GM12878 (cell line): ENCODE measurements around the gene PRKCE. TPM values are rescaled to one million over a fixed set of nuclear protein-coding genes. Genes with fewer than 3 reads are reported as not detected.

ENCODE experiments used
- ATAC-seq: fragments of 200-7000 bp; cut with Tn5 transposase; 3 replicates; pipeline ENCODE4 v1.9.1; 2020; ENCODE audit warnings: mild to moderate bottlenecking, moderate library complexity
- BruUV-seq: library from RNA; stranded (reverse); fragments of 400-500 nt; replicated peaks from 2 replicates; lab custom pipeline; 2021; lab: Mats Ljungman, UMichigan
- CTCF ChIA-PET: fragments of 300-600 bp; sonication (Branson Sonifier 250); formaldehyde crosslinking; extraction: SDS; loops from one replicate; lab custom pipeline; 2021; ENCODE audit warnings: inconsistent platforms; lab: Yijun Ruan, JAX
- POLR2A ChIA-PET: fragments of 350-600 bp; formaldehyde crosslinking; extraction: SDS; loops from one replicate; lab custom pipeline; 2021; ENCODE audit warnings: inconsistent platforms; lab: Charles Lee
- RAD21 ChIA-PET: fragments of 300-600 bp; sonication (Branson Sonifier 250); formaldehyde crosslinking; loops from one replicate; lab custom pipeline; 2023; ENCODE audit warnings: antibody characterized with exemption; ENCODE audit not compliant: unreplicated experiment; lab: Charles Lee
- SMC1A ChIA-PET: fragments of 300-600 bp; sonication (Branson Sonifier 250); formaldehyde crosslinking; loops from one replicate; lab custom pipeline; 2023; ENCODE audit not compliant: unreplicated experiment, uncharacterized antibody; lab: Charles Lee
- DNase-seq: peaks from one replicate; pipeline ENCODE4 v3.0.0-alpha.2; 2011; ENCODE audit warnings: low read depth, low spot score
- FAIRE-seq: peaks from 3 replicates; lab custom pipeline; 2011; peaks lifted over from hg19 to GRCh38; lab: Jason Lieb, UNC
- H2AFZ ChIP-seq: 2 replicates; pipeline ENCODE4 v1.6.0; 2011; ENCODE audit warnings: low read depth, low read length, control low read depth; ENCODE audit not compliant: control insufficient read depth
- H3K27ac ChIP-seq: 2 replicates; pipeline ENCODE4 v1.5.1; 2011; ENCODE audit warnings: control low read depth; ENCODE audit not compliant: control insufficient read depth, insufficient read depth
- H3K27me3 ChIP-seq, 2 experiments: replicated peaks in 1 of 2; 2 replicates each; pipeline versions ENCODE4 v1.6.0 to v1.6.1; 2011; ENCODE audit warnings: low read length in 1 of 2; ENCODE audit not compliant: control insufficient read depth in 2 of 2, insufficient read depth in 2 of 2
- H3K36me3 ChIP-seq, 2 experiments: 2 replicates each; pipeline ENCODE4 v1.5.1; 2011; ENCODE audit warnings: low read length in 1 of 2; ENCODE audit not compliant: control insufficient read depth in 2 of 2, insufficient read depth in 2 of 2
- H3K4me1 ChIP-seq: 2 replicates; pipeline ENCODE4 v1.6.1; 2011; ENCODE audit warnings: mild to moderate bottlenecking, low read length, moderate library complexity, mixed read lengths; ENCODE audit not compliant: control insufficient read depth, insufficient read depth
- H3K4me2 ChIP-seq: 2 replicates; pipeline ENCODE4 v1.6.0; 2011; ENCODE audit warnings: control low read depth; ENCODE audit not compliant: control insufficient read depth, insufficient read depth
- H3K4me3 ChIP-seq: fragments of 200-600 bp; sonication (generic); 2 replicates; pipeline ENCODE4 v1.5.1; 2016
- H3K79me2 ChIP-seq: 2 replicates; pipeline ENCODE4 v1.6.0; 2011; ENCODE audit warnings: low read length; ENCODE audit not compliant: control insufficient read depth, insufficient read depth
- H3K9ac ChIP-seq: 2 replicates; pipeline ENCODE4 v1.8.0; 2011; ENCODE audit warnings: low read length, control low read depth, mixed read lengths; ENCODE audit not compliant: control insufficient read depth, insufficient read depth
- H3K9me3 ChIP-seq: replicated peaks from 3 replicates; pipeline ENCODE4 v1.5.1; 2011; ENCODE audit warnings: mild to moderate bottlenecking, low read length; ENCODE audit not compliant: control insufficient read depth, insufficient read depth
- H4K20me1 ChIP-seq: 2 replicates; pipeline ENCODE4 v1.6.0; 2011; ENCODE audit not compliant: control insufficient read depth, insufficient read depth
- BCL11A ChIP-seq: IDR thresholded peaks from 2 replicates; pipeline ENCODE4 v1.6.1; 2011; ENCODE audit warnings: low read depth, low read length
- EED ChIP-seq: sonication (generic); IDR thresholded peaks from 2 replicates; pipeline ENCODE4 v1.6.1; 2016; ENCODE audit warnings: antibody characterized with exemption, low read depth
- HCFC1 ChIP-seq: fragments of 150-350 bp; IDR thresholded peaks from 2 replicates; pipeline ENCODE4 v1.6.1; 2014; ENCODE audit warnings: low read length
- IKZF1 ChIP-seq: fragments of 450-650 bp; conservative IDR thresholded peaks from 2 replicates; pipeline ENCODE4 v1.6.1; 2017; ENCODE audit warnings: antibody characterized with exemption, mild to moderate bottlenecking
- IKZF2 ChIP-seq, 2 experiments: fragments of 450-650 bp; IDR thresholded peaks; 2 replicates each; pipeline ENCODE4 v1.6.1; 2017; ENCODE audit warnings: mild to moderate bottlenecking in 2 of 2, moderate library complexity in 2 of 2
- WGBS: methylation state at CpG from one replicate; pipeline ENCODE4 v1.1.6; 2016; ENCODE audit warnings: low lambda C conversion rate; ENCODE audit not compliant: insufficient replicate concordance, insufficient coverage; ENCODE audit errors: missing lambda C conversion rate; 5-methylcytosine and 5-hydroxymethylcytosine counted together
- in situ Hi-C: fragments of 300-500 bp; cut with MboI; formaldehyde crosslinking; loops from 9 replicates; pipeline ENCODE4 v1.14.3; 2018; ENCODE audit warnings: mixed read lengths
- intact Hi-C: fragments of 100-400 bp; cut with micrococcal nuclease; formaldehyde crosslinking; loops from one replicate; pipeline ENCODE4 v1.14.2; 2022; ENCODE audit not compliant: unreplicated experiment
- polyA plus RNA-seq, 11 experiments: library from polyadenylated mRNA; depleted of rRNA in 4 of 11; unstranded in 6 of 11; stranded (reverse) in 5 of 11; fragments of >200 nt; fragmentation: Nextera tagmentation in 4 of 11; fragmentation: Illumina TruSeq in 1 of 11; extraction: Ambion mirVana in 4 of 11; extraction: Trizol in 1 of 11; gene quantifications; 1 replicate in 1 of 11; 2 replicates in 10 of 11; pipeline versions ENCODE4 v1.2.1 to v1.2.3, GENCODE V29; 2011 to 2016; ENCODE audit warnings: inconsistent platforms in 2 of 11, missing spikeins in 2 of 11, low read depth in 1 of 11
- total RNA-seq, 4 experiments: library from RNA; depleted of rRNA in 3 of 4; stranded (reverse); fragments of >200 nt in 3 of 4; fragmentation: Illumina TruSeq in 1 of 4; extraction: Trizol in 1 of 4; gene quantifications; 2 replicates each; pipeline versions ENCODE4 v1.2.1 to v1.2.3, GENCODE V29; 2013 to 2021
- TF ChIP-seq, protein P1 (sequence below): IDR thresholded peaks from 2 replicates; pipeline ENCODE4 v1.6.1; 2011; ENCODE audit warnings: mild to moderate bottlenecking, low read depth, low read length, moderate library complexity; ENCODE audit not compliant: insufficient replicate concordance

PRKCE gene
- total and polyA plus RNA-seq, 10 of the 15 experiments (the other 5 are each of a cell fraction or from before 2014, with no cell fraction given): 2.6 to 28.2 (median 11.3) TPM

DNA sequence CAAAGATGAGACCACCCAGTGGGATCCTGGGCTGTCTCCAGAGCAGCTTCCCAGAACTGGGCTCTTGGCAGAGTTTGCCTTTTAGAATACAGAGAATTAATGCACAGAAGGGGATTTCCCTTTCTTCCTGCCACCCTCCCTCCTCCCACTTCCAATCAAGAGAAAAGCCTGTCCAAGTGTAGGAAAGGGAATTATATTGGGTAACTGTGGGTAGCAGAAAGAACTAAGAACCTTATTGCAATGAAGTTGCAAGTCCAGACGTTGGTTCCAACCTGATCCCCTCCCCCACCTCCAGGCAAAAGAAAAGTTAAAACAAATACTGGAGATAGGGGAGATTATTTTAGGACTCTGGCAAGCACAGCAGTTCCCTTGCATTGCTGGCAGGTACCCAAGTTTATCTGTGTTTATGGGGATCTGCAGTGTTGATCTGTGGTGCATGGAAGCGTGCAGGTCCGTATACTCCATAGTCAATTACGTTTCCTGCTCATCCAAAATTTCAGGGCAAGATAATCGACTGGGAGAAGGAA is 114.3 kb downstream of the PRKCE start:
- CTCF ChIA-PET: interaction anchor here (1.4 kb wide), 1 partner anchor 14 kb away, joined by 10 read pairs; no protein-coding TSS in a partner anchor
- 61% methylated on average over 5 of the region's 5 CpGs for WGBS
- Histone ChIP-seq H3K4me2 (peak overlapping the region; percentile 50), H2AFZ (no peak overlapping the region), H3K79me2 (peaks cover 2% of the 10 kb centered on the region; the same call in 1 of the 2 replicates), H3K4me1 (peaks cover 15% of the 10 kb centered on the region), H3K27ac (no peak overlapping the region; the same call in 1 of the 2 replicates), H3K9me3 (no peaks in the 10 kb centered on the region), H3K9ac (no peak overlapping the region), H3K27me3 (no peaks in the 10 kb centered on the region), H3K4me3 (no peak overlapping the region), H3K36me3 (no peaks in the 10 kb centered on the region), H4K20me1 (peaks cover 3% of the 10 kb centered on the region)
- POLR2A ChIA-PET: no interaction called here
- TF ChIP-seq IKZF2 (IDR thresholded peaks at IDR 0.05): peak in 1 of 2 experiments; percentile 1; a peak in 1 of 4 replicates
- TF ChIP-seq, protein P1, sequence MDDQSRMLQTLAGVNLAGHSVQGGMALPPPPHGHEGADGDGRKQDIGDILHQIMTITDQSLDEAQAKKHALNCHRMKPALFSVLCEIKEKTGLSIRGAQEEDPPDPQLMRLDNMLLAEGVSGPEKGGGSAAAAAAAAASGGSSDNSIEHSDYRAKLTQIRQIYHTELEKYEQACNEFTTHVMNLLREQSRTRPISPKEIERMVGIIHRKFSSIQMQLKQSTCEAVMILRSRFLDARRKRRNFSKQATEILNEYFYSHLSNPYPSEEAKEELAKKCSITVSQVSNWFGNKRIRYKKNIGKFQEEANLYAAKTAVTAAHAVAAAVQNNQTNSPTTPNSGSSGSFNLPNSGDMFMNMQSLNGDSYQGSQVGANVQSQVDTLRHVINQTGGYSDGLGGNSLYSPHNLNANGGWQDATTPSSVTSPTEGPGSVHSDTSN: no peak
- TF ChIP-seq IKZF1: 0 out of 2 replicates have a peak, but pooled peaks have one; percentile 22
- no peak for TF ChIP-seq BCL11A
- TF ChIP-seq EED: peak; percentile 16; the same call in 1 of the 2 replicates
- no peak for TF ChIP-seq HCFC1
- FAIRE-seq (no peak), DNase-seq (no peak), ATAC-seq (no peak; the same call in 2 of the 3 replicates)
- BruUV-seq: no TSS peak
- RAD21 ChIA-PET: interaction anchor here (1.6 kb wide), 2 partner anchors 33 to 170 kb away, joined by 3 to 4 read pairs; no protein-coding TSS in a partner anchor
- intact Hi-C loops (no loop called here), in situ Hi-C loops (no loop called here)
- SMC1A ChIA-PET: interaction anchor here (1.5 to 2.1 kb wide), 2 partner anchors 14 to 80 kb away, joined by 3 to 12 read pairs; no protein-coding TSS in a partner anchor
